Measurements from ENCODE around the gene PGF. TPM values are rescaled to one million over a fixed set of nuclear protein-coding genes. Genes with fewer than 3 reads are reported as not detected.

Gene PGF
- polyA plus RNA-seq, 1 donor (not counting 4 experiments of a cell fraction or from before 2014, with no cell fraction given), result 16.5 TPM

DNA sequence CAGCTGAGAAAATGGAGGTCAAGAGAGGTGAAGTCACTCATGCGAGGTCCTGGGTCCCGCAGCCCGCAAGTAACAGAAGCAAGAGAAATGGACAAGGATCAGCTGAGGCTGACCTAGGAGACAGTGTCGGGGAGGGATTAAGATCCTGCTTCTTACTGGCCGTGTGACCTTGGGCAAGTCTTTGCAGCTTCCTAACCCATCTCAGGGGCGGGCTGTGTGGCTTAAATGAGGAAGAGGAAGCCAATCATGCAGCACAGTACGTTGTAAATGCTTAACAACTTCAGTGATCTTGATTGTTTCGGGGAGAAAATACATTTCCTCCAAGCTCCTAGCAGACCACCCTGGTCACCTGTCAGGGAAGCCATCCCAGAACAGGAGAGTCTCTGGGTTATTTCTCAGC, 7.1 kb upstream of the PGF start:
- Histone ChIP-seq H3K27ac (ENCODE audit: control insufficient read depth, insufficient read depth, low read length) (no peak overlapping the region), H3K4me1 (ENCODE audit: control insufficient read depth, extremely low read depth, insufficient read depth, low read length) (peaks cover 61% of the 10 kb centered on the region), H4K20me1 (ENCODE audit: control insufficient read depth, extremely low read depth, insufficient read depth, low read length) (no peaks in the 10 kb centered on the region), H3K79me2 (ENCODE audit: control insufficient read depth, insufficient read depth, low read length) (no peaks in the 10 kb centered on the region), H3K9me3 (ENCODE audit: control insufficient read depth, low read depth, low read length) (no peaks in the 10 kb centered on the region), H3K4me3 (ENCODE audit: control insufficient read depth in 2 of 3, extremely low read depth in 1 of 3, insufficient read depth in 2 of 3, low read depth in 1 of 3, low read length in 3 of 3) (no peak overlapping the region), H3K27me3 (ENCODE audit: control insufficient read depth, extremely low read depth, insufficient read depth, low read length) (no peaks in the 10 kb centered on the region), H3K9ac (ENCODE audit: control insufficient read depth, extremely low read depth, insufficient read depth, low read length) (no peak overlapping the region), H3K36me3 (ENCODE audit: control insufficient read depth in 2 of 2, extremely low read depth in 1 of 2, insufficient read depth in 2 of 2, low read length in 2 of 2) (no peaks in the 10 kb centered on the region), H3K9me1 (ENCODE audit: control insufficient read depth, extremely low read depth, insufficient read depth, low read length) (no peaks in the 10 kb centered on the region), H2AFZ (ENCODE audit: control insufficient read depth, low read length) (no peak overlapping the region), H3K4me2 (ENCODE audit: control insufficient read depth, extremely low read depth, insufficient read depth, low read depth, low read length) (no peak overlapping the region)
- no peak for TF ChIP-seq EZH2 (IDR thresholded peaks at IDR 0.05; ENCODE audit: low read length)
- TF ChIP-seq, protein P1, sequence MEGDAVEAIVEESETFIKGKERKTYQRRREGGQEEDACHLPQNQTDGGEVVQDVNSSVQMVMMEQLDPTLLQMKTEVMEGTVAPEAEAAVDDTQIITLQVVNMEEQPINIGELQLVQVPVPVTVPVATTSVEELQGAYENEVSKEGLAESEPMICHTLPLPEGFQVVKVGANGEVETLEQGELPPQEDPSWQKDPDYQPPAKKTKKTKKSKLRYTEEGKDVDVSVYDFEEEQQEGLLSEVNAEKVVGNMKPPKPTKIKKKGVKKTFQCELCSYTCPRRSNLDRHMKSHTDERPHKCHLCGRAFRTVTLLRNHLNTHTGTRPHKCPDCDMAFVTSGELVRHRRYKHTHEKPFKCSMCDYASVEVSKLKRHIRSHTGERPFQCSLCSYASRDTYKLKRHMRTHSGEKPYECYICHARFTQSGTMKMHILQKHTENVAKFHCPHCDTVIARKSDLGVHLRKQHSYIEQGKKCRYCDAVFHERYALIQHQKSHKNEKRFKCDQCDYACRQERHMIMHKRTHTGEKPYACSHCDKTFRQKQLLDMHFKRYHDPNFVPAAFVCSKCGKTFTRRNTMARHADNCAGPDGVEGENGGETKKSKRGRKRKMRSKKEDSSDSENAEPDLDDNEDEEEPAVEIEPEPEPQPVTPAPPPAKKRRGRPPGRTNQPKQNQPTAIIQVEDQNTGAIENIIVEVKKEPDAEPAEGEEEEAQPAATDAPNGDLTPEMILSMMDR (optimal IDR thresholded peaks at IDR 0.05 in 1 of 3, IDR thresholded peaks at IDR 0.05 in 1 of 3, conservative IDR thresholded peaks at IDR 0.05 in 1 of 3; ENCODE audit: extremely low read depth in 1 of 3, insufficient read depth in 2 of 3, low read length in 3 of 3), result no peak
- DNase-seq (ENCODE audit: low read depth, low spot score) (no peak), FAIRE-seq (no peak)
- dilution Hi-C loops (cut with MboI; ENCODE audit: extremely low pct_ligation_motif_present, low sequenced_read_pairs), result no loop called here

DNA sequence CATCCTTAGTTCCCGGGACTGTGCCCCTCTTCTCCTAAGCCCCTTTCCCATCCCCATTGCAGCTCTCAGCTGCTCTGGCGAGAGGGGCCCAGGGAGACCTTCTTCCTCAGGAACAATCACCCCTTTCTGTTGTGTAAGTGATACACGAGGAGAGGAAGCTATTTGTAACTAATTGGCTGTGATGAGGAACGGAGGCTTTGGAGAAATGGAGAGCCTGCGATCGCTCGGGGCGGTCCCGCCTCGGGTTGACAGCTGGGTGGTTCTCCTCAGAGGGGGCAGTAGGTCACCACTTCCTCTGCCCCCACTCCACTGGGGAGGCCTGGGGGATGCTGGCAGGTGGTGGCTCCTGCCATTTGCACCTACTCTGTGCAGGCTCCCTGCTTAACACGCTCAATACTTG, 6.6 kb upstream of the PGF start:
- no peaks in the 10 kb centered on the region for H3K9me3 ChIP-seq (ENCODE audit: control insufficient read depth, low read depth, low read length)
- no peak overlapping the region for H3K9ac ChIP-seq (ENCODE audit: control insufficient read depth, extremely low read depth, insufficient read depth, low read length)
- H3K79me2 ChIP-seq (ENCODE audit: control insufficient read depth, insufficient read depth, low read length), result no peaks in the 10 kb centered on the region
- DNase-seq (ENCODE audit: low read depth, low spot score), result no peak
- H3K9me1 ChIP-seq (ENCODE audit: control insufficient read depth, extremely low read depth, insufficient read depth, low read length), result no peaks in the 10 kb centered on the region
- no peak for TF ChIP-seq EZH2 (IDR thresholded peaks at IDR 0.05; ENCODE audit: low read length)
- TF ChIP-seq, protein P1 (optimal IDR thresholded peaks at IDR 0.05 in 1 of 3, IDR thresholded peaks at IDR 0.05 in 1 of 3, conservative IDR thresholded peaks at IDR 0.05 in 1 of 3; ENCODE audit: extremely low read depth in 1 of 3, insufficient read depth in 2 of 3, low read length in 3 of 3), result no peak
- no peaks in the 10 kb centered on the region for H3K27me3 ChIP-seq (ENCODE audit: control insufficient read depth, extremely low read depth, insufficient read depth, low read length)
- H3K4me1 ChIP-seq (ENCODE audit: control insufficient read depth, extremely low read depth, insufficient read depth, low read length), result peaks cover 61% of the 10 kb centered on the region
- H4K20me1 ChIP-seq (ENCODE audit: control insufficient read depth, extremely low read depth, insufficient read depth, low read length), result no peaks in the 10 kb centered on the region
- dilution Hi-C loops (cut with MboI; ENCODE audit: extremely low pct_ligation_motif_present, low sequenced_read_pairs), result no loop called here
- H3K36me3 ChIP-seq (ENCODE audit: control insufficient read depth in 2 of 2, extremely low read depth in 1 of 2, insufficient read depth in 2 of 2, low read length in 2 of 2), result no peaks in the 10 kb centered on the region
- H3K4me3 ChIP-seq (ENCODE audit: control insufficient read depth in 2 of 3, extremely low read depth in 1 of 3, insufficient read depth in 2 of 3, low read depth in 1 of 3, low read length in 3 of 3), result no peak overlapping the region
- H2AFZ ChIP-seq (ENCODE audit: control insufficient read depth, low read length), result no peak overlapping the region
- no peak overlapping the region for H3K4me2 ChIP-seq (ENCODE audit: control insufficient read depth, extremely low read depth, insufficient read depth, low read depth, low read length)
- FAIRE-seq, result no peak
- H3K27ac ChIP-seq (ENCODE audit: control insufficient read depth, insufficient read depth, low read length), result no peak overlapping the region

All from keratinocyte (primary cell).